ENCODE measurements around the gene PHETA1. TPM values are rescaled to one million over a fixed set of nuclear protein-coding genes. Genes with fewer than 3 reads are reported as not detected.

PHETA1 gene
- total RNA-seq, 1 donor from 2014 or later = 14.9 TPM

DNA sequence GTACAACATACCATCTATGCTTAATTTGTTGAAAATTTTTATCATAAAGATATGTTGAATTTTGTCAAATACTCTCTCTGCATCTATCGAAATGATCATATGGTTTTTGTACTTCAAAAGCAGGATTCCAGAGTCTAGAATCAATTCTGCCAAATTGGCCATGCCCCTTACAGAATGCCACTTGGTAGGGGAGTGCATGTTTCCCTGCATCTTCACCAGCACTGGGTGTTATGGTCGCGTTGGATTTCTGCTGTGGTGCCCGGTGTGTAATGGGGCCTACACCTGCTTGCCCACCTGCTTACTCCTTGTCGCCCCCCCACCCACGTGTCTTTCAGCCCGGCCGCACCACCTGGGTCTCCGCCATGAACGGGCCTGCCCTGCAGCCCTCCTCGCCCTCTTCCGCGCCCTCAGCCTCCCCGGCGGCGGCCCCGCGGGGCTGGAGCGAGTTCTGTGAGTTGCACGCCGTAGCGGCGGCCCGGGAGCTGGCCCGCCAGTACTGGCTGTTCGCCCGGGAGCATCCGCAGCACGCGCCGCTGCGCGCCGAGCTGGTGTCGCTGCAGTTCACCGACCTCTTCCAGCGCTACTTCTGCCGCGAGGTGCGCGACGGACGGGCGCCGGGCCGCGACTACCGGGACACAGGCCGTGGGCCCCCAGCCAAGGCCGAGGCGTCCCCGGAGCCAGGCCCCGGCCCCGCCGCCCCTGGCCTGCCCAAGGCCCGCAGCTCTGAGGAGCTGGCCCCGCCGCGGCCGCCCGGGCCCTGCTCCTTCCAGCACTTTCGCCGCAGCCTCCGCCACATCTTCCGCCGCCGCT is 49.1 kb upstream of the PHETA1 start:
- Histone ChIP-seq H3K9ac (ENCODE audit: low read length) (no peak overlapping the region), H3K79me2 (ENCODE audit: insufficient read depth, low read length) (peaks cover 98% of the 10 kb centered on the region), H2AFZ (ENCODE audit: low read depth, low read length) (no peak overlapping the region), H3K4me2 (ENCODE audit: low read length) (no peak overlapping the region), H3K27ac (ENCODE audit: low read depth, low read length) (no peak overlapping the region), H3K4me1 (ENCODE audit: insufficient read depth, low read length) (peaks cover 14% of the 10 kb centered on the region), H3K4me3 (ENCODE audit: insufficient read depth, low read depth, low read length) (no peak overlapping the region), H3K9me3 (ENCODE audit: insufficient read depth, low read depth, low read length) (no peaks in the 10 kb centered on the region), H3K36me3 (ENCODE audit: insufficient read depth, low read length) (peaks cover 30% of the 10 kb centered on the region), H4K20me1 (ENCODE audit: insufficient read depth, low read length) (peaks cover 89% of the 10 kb centered on the region), H3K27me3 (ENCODE audit: insufficient read depth, low read length) (no peaks in the 10 kb centered on the region)
- TF ChIP-seq, protein P1, sequence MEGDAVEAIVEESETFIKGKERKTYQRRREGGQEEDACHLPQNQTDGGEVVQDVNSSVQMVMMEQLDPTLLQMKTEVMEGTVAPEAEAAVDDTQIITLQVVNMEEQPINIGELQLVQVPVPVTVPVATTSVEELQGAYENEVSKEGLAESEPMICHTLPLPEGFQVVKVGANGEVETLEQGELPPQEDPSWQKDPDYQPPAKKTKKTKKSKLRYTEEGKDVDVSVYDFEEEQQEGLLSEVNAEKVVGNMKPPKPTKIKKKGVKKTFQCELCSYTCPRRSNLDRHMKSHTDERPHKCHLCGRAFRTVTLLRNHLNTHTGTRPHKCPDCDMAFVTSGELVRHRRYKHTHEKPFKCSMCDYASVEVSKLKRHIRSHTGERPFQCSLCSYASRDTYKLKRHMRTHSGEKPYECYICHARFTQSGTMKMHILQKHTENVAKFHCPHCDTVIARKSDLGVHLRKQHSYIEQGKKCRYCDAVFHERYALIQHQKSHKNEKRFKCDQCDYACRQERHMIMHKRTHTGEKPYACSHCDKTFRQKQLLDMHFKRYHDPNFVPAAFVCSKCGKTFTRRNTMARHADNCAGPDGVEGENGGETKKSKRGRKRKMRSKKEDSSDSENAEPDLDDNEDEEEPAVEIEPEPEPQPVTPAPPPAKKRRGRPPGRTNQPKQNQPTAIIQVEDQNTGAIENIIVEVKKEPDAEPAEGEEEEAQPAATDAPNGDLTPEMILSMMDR (IDR thresholded peaks at IDR 0.05; ENCODE audit: insufficient read depth, low read depth, low read length) = no peak
- no peak for TF ChIP-seq EZH2 (IDR thresholded peaks at IDR 0.05; ENCODE audit: insufficient read depth, low read length)
- Mint-ChIP-seq H3K27me3 (ENCODE audit: low read depth, unreplicated experiment) (no peaks in the 10 kb centered on the region), H3K4me1 (ENCODE audit: low read depth, unreplicated experiment) (peaks cover 13% of the 10 kb centered on the region), H3K4me3 (ENCODE audit: unreplicated experiment) (no peak overlapping the region), H3K27ac (ENCODE audit: unreplicated experiment) (no peak overlapping the region), H3K9me3 (ENCODE audit: unreplicated experiment) (no peaks in the 10 kb centered on the region), H3K36me3 (ENCODE audit: low read depth, unreplicated experiment) (peaks cover 11% of the 10 kb centered on the region)
- DNase-seq (ENCODE audit: low read depth) (no peak), FAIRE-seq (no peak)

DNA sequence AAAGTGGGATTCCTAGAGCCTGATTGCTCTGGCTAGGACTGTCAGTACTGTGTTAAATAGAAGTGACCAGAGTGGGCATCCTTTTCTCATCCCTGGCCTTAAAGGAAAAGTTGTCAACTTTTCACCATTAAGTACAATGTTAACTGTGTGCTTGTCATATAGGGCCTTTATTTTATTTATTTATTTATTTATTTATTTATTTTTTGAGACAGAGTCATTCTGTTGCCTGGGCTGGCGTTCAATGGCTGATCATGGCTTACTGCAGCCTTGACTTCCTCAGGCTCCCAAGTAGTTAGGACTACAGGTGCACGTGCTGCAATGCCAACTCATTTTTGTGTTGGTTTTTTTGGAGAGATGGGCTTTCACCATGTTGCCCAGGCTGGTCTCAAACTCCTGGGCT is 48.4 kb upstream of the PHETA1 start:
- no peaks in the 10 kb centered on the region for H3K27me3 Mint-ChIP-seq (ENCODE audit: low read depth, unreplicated experiment)
- Histone ChIP-seq H3K9ac (ENCODE audit: low read length) (no peak overlapping the region), H3K4me1 (ENCODE audit: insufficient read depth, low read length) (peaks cover 21% of the 10 kb centered on the region), H3K27me3 (ENCODE audit: insufficient read depth, low read length) (no peaks in the 10 kb centered on the region), H3K9me3 (ENCODE audit: insufficient read depth, low read depth, low read length) (no peaks in the 10 kb centered on the region), H3K79me2 (ENCODE audit: insufficient read depth, low read length) (peaks cover 98% of the 10 kb centered on the region), H3K4me2 (ENCODE audit: low read length) (no peak overlapping the region), H3K4me3 (ENCODE audit: insufficient read depth, low read depth, low read length) (no peak overlapping the region), H3K27ac (ENCODE audit: low read depth, low read length) (no peak overlapping the region), H2AFZ (ENCODE audit: low read depth, low read length) (no peak overlapping the region), H3K36me3 (ENCODE audit: insufficient read depth, low read length) (peaks cover 30% of the 10 kb centered on the region), H4K20me1 (ENCODE audit: insufficient read depth, low read length) (peaks cover 89% of the 10 kb centered on the region)
- peaks cover 19% of the 10 kb centered on the region for H3K4me1 Mint-ChIP-seq (ENCODE audit: low read depth, unreplicated experiment)
- DNase-seq (ENCODE audit: low read depth) (no peak), FAIRE-seq (no peak)
- no peaks in the 10 kb centered on the region for H3K9me3 Mint-ChIP-seq (ENCODE audit: unreplicated experiment)
- no peak overlapping the region for H3K27ac Mint-ChIP-seq (ENCODE audit: unreplicated experiment)
- H3K36me3 Mint-ChIP-seq (ENCODE audit: low read depth, unreplicated experiment) = peaks cover 11% of the 10 kb centered on the region
- no peak overlapping the region for H3K4me3 Mint-ChIP-seq (ENCODE audit: unreplicated experiment)
- TF ChIP-seq, protein P1 (IDR thresholded peaks at IDR 0.05; ENCODE audit: insufficient read depth, low read depth, low read length) = no peak
- TF ChIP-seq EZH2 (IDR thresholded peaks at IDR 0.05; ENCODE audit: insufficient read depth, low read length) = no peak

GRCh38 chr12:111414711-111415252 is 45.9 kb upstream of the PHETA1 start:
- Histone ChIP-seq H3K4me2 (ENCODE audit: low read length) (no peak overlapping the region), H3K4me3 (ENCODE audit: insufficient read depth, low read depth, low read length) (no peak overlapping the region), H3K4me1 (ENCODE audit: insufficient read depth, low read length) (peaks cover 46% of the 10 kb centered on the region), H3K27me3 (ENCODE audit: insufficient read depth, low read length) (no peaks in the 10 kb centered on the region), H3K27ac (ENCODE audit: low read depth, low read length) (no peak overlapping the region), H2AFZ (ENCODE audit: low read depth, low read length) (no peak overlapping the region), H3K79me2 (ENCODE audit: insufficient read depth, low read length) (peaks cover 98% of the 10 kb centered on the region), H3K9me3 (ENCODE audit: insufficient read depth, low read depth, low read length) (no peaks in the 10 kb centered on the region), H3K36me3 (ENCODE audit: insufficient read depth, low read length) (peaks cover 15% of the 10 kb centered on the region), H4K20me1 (ENCODE audit: insufficient read depth, low read length) (peaks cover 64% of the 10 kb centered on the region), H3K9ac (ENCODE audit: low read length) (no peak overlapping the region)
- H3K4me3 Mint-ChIP-seq (ENCODE audit: unreplicated experiment) = no peak overlapping the region
- no peaks in the 10 kb centered on the region for H3K9me3 Mint-ChIP-seq (ENCODE audit: unreplicated experiment)
- TF ChIP-seq, protein P1 (IDR thresholded peaks at IDR 0.05; ENCODE audit: insufficient read depth, low read depth, low read length) = no peak
- no peak for TF ChIP-seq EZH2 (IDR thresholded peaks at IDR 0.05; ENCODE audit: insufficient read depth, low read length)
- peaks cover 4% of the 10 kb centered on the region for H3K36me3 Mint-ChIP-seq (ENCODE audit: low read depth, unreplicated experiment)
- no peak for DNase-seq (ENCODE audit: low read depth)
- H3K4me1 Mint-ChIP-seq (ENCODE audit: low read depth, unreplicated experiment) = peaks cover 31% of the 10 kb centered on the region
- H3K27me3 Mint-ChIP-seq (ENCODE audit: low read depth, unreplicated experiment) = no peaks in the 10 kb centered on the region
- FAIRE-seq = no peak
- H3K27ac Mint-ChIP-seq (ENCODE audit: unreplicated experiment) = peak overlapping the region; percentile 22
